ENCODE data around the gene ADAMTSL2. TPM values are rescaled to one million over a fixed set of nuclear protein-coding genes. Genes with fewer than 3 reads are reported as not detected.

The ADAMTSL2 gene
- total RNA-seq, 2 experiments from 2014 or later, result 0.29 to 0.34 TPM

DNA sequence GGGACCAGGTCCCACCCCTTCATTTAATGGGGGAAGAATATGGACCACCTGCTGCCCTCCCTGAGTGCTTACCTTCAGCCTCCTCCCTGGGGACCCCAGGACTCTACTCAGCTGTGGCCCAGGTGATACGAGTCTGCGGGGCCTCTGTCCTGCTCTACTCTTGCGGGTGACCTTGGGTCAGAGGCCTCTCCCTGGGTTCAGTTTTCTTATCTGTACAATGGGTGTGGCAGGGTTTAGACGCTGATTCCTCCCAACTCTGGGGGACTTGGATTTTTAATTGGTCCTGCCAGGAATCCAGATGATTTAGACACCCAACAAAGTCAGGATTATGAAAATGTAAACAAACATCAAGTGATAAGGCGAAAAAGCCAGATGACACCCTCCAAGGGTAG lies 49.7 kb downstream of the ADAMTSL2 start:
- Mint-ChIP-seq H3K9me3 (peaks cover 2% of the 10 kb centered on the region), H3K4me1 (no peaks in the 10 kb centered on the region), H3K27me3 (peaks cover 58% of the 10 kb centered on the region), H3K27ac (no peak overlapping the region), H3K4me3 (no peak overlapping the region), H3K36me3 (no peaks in the 10 kb centered on the region)
- DNase-seq, result no peak

DNA sequence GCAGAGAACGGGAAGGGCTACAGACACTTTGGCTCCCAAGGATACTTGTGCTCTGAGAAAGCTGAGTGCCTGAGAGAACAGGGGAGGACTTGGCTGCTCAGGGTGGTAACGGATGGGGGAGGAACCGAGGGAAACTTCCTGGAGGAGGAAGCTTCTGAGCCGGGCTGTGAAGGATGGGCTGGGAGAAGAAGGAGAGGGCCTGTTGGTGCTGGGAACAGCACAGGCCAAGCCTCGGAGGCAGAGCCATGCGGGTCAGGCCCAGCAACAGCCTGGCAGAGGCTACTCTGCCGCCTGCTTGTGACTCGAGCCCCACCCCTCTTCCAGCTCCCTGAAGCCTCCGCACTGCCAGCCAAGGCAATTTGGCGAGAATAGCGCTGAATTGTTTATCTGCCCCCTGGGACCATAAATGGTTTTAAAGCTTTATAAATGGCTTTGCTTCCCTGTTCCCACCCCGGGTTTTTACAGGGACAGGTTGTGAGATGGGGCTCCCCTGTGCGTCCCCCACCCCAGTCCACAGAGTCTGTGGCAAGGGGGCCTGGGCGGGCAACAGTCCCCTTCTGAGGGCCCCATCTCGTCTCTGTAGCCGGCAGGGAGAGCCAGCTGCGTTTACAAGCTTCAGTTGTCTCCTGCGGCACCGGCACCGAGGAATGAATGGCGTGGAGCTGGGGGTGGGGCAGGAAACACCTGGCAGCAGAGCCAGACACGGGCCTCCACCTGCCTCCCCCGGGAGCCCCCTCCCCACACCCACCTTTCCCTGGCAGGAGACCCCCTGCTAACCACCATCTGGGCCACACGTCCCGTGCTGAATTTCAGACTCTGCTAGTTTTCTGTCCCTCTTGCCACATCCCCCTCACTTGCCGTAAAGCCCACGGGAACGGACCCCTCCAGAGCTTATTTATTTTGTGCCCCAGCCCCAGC lies 50.3 kb downstream of the ADAMTSL2 start:
- Mint-ChIP-seq H3K27ac (no peak overlapping the region), H3K9me3 (peaks cover 2% of the 10 kb centered on the region), H3K4me1 (no peaks in the 10 kb centered on the region), H3K27me3 (peaks cover 54% of the 10 kb centered on the region), H3K36me3 (no peaks in the 10 kb centered on the region), H3K4me3 (no peak overlapping the region)
- DNase-seq, result no peak

- Mint-ChIP-seq H3K27me3 (peaks cover 46% of the 10 kb centered on the region), H3K4me1 (no peaks in the 10 kb centered on the region), H3K27ac (no peak overlapping the region), H3K36me3 (no peaks in the 10 kb centered on the region), H3K9me3 (peaks cover 2% of the 10 kb centered on the region), H3K4me3 (no peak overlapping the region)
- DNase-seq, result no peak
These were observed 51.2 kb downstream of the ADAMTSL2 start for GRCh38 chr9:133585481-133586351.

GRCh38 chr9:133587051-133587450 lies 52.5 kb downstream of the ADAMTSL2 start:
- peaks cover 39% of the 10 kb centered on the region for H3K27me3 Mint-ChIP-seq
- H3K4me1 Mint-ChIP-seq, result no peaks in the 10 kb centered on the region
- H3K9me3 Mint-ChIP-seq, result peaks cover 2% of the 10 kb centered on the region
- no peak overlapping the region for H3K27ac Mint-ChIP-seq
- DNase-seq, result no peak
- H3K4me3 Mint-ChIP-seq, result no peak overlapping the region
- H3K36me3 Mint-ChIP-seq, result no peaks in the 10 kb centered on the region

- Mint-ChIP-seq H3K9me3 (peaks cover 2% of the 10 kb centered on the region), H3K36me3 (no peaks in the 10 kb centered on the region), H3K4me1 (no peaks in the 10 kb centered on the region), H3K27ac (no peak overlapping the region), H3K4me3 (no peak overlapping the region), H3K27me3 (peaks cover 35% of the 10 kb centered on the region)
- DNase-seq, result no peak
These were observed 53.0 kb downstream of the ADAMTSL2 start for GRCh38 chr9:133587466-133587865.

GRCh38 chr9:133589454-133590227 lies 55.1 kb downstream of the ADAMTSL2 start:
- H3K27ac Mint-ChIP-seq, result no peak overlapping the region
- H3K27me3 Mint-ChIP-seq, result peaks cover 24% of the 10 kb centered on the region
- no peak overlapping the region for H3K4me3 Mint-ChIP-seq
- H3K4me1 Mint-ChIP-seq, result no peaks in the 10 kb centered on the region
- DNase-seq, result peak; percentile 49
- H3K9me3 Mint-ChIP-seq, result peaks cover 2% of the 10 kb centered on the region
- H3K36me3 Mint-ChIP-seq, result no peaks in the 10 kb centered on the region

DNA sequence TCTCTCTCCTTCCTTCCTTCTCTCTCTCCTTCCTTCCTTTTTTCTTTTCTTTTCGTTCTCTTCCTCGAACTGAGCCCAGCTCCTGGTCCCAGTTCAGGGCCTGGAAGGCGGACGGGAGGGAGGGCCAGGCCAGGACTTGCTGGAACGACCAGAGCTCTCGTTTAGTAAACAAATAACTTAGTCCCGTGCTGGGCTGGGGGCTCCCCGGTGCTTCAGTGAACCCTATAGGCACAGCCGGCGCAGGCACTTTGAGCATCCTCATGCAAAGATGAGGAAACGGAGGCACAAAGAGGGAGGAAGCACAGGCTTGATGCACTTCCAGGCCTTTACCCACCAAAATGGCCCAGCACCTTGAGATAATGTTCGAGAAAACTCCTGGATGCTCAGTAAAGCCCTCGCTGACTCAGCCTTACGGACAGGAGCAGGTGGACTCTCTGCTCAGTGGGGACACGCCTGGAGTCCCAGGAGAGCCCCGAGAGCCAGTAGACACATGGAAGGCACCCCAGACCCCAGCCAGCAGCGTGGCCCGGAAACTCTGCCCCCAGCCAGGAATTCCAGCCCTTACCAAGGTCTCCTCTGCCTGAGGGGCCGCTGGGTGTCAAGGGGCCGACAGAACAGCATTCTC lies 55.8 kb downstream of the ADAMTSL2 start:
- Mint-ChIP-seq H3K9me3 (peaks cover 2% of the 10 kb centered on the region), H3K27ac (no peak overlapping the region), H3K4me1 (no peaks in the 10 kb centered on the region), H3K36me3 (no peaks in the 10 kb centered on the region), H3K4me3 (no peak overlapping the region), H3K27me3 (peaks cover 18% of the 10 kb centered on the region)
- no peak for DNase-seq

DNA sequence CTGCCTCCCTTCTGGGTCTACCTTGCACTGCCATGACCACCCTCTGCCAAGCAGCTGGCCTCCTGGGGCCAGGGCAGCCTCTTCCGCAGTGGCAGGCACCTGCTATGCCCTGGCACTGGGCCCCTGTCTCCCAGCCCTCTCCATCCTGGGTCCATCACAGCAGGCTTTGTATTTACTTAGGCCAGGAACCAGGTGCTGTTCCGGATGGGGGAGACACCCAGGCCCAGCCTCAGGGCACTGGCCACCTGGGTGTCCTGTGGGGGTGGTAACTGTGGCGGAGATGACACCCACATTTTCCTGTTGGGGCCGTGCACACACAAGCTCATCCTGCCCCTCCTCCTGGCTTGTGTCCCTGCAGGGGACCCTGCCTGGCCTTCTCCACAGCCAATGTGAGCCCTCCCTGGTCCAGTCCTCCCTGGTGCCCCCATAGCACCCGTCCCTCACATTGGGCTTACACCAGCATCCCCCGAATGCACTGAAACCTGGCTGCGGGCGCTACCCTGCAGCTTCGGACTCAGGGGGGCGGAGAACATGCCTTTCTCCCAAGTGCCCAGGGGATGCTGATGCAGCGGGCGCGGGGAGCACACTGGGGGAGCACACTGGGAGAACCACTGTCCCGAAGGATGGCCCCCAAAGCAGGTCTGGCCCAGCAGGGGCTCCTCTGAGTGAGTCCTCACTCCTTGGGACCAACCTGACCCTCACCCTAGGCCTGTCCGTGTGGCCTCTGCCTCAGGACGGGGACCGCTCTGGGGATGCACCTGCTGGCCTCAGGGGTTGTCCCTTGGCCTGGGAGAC lies 56.8 kb downstream of the ADAMTSL2 start:
- no peak for DNase-seq
- peaks cover 9% of the 10 kb centered on the region for H3K27me3 Mint-ChIP-seq
- H3K4me1 Mint-ChIP-seq, result no peaks in the 10 kb centered on the region
- H3K4me3 Mint-ChIP-seq, result no peak overlapping the region
- no peak overlapping the region for H3K27ac Mint-ChIP-seq
- peaks cover 2% of the 10 kb centered on the region for H3K9me3 Mint-ChIP-seq
- H3K36me3 Mint-ChIP-seq, result no peaks in the 10 kb centered on the region

DNA sequence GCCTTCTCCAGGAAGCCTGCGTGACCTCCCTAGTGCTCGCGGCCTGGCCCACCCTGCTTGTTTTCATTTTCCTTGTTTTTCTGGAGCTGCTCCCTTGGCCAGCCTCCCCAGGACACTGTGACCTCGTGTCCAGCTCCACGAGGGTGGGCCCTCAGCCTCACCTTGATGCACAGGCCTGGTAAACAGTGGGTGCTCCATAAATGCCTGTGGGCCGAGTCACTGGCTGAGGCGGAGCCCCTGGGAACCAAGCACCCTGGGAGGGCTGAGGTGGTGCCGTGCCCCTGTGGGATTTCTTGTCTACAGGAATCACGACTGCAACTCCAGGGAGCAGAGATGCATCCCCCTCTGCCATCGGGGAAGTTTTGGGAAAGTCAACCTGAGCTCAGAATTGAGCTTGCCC lies 57.5 kb downstream of the ADAMTSL2 start:
- DNase-seq, result no peak
- H3K27me3 Mint-ChIP-seq, result peaks cover 4% of the 10 kb centered on the region
- no peak overlapping the region for H3K27ac Mint-ChIP-seq
- H3K4me3 Mint-ChIP-seq, result no peak overlapping the region
- H3K36me3 Mint-ChIP-seq, result no peaks in the 10 kb centered on the region
- no peaks in the 10 kb centered on the region for H3K4me1 Mint-ChIP-seq
- H3K9me3 Mint-ChIP-seq, result peaks cover 4% of the 10 kb centered on the region

- H3K36me3 Mint-ChIP-seq, result peaks cover 1% of the 10 kb centered on the region
- H3K27me3 Mint-ChIP-seq, result peaks cover 4% of the 10 kb centered on the region
- DNase-seq, result no peak
- H3K4me1 Mint-ChIP-seq, result no peaks in the 10 kb centered on the region
- no peak overlapping the region for H3K27ac Mint-ChIP-seq
- peaks cover 12% of the 10 kb centered on the region for H3K9me3 Mint-ChIP-seq
- no peak overlapping the region for H3K4me3 Mint-ChIP-seq
These were observed 58.4 kb downstream of the ADAMTSL2 start for GRCh38 chr9:133592731-133593409.

GRCh38 chr9:133593587-133594253 lies 59.2 kb downstream of the ADAMTSL2 start:
- no peaks in the 10 kb centered on the region for H3K4me1 Mint-ChIP-seq
- peaks cover 12% of the 10 kb centered on the region for H3K9me3 Mint-ChIP-seq
- H3K27ac Mint-ChIP-seq, result no peak overlapping the region
- no peak for DNase-seq
- H3K4me3 Mint-ChIP-seq, result no peak overlapping the region
- peaks cover 1% of the 10 kb centered on the region for H3K36me3 Mint-ChIP-seq
- H3K27me3 Mint-ChIP-seq, result peaks cover 4% of the 10 kb centered on the region

- Mint-ChIP-seq H3K36me3 (peaks cover 1% of the 10 kb centered on the region), H3K9me3 (peaks cover 12% of the 10 kb centered on the region), H3K27ac (no peak overlapping the region), H3K27me3 (peaks cover 4% of the 10 kb centered on the region), H3K4me3 (no peak overlapping the region), H3K4me1 (no peaks in the 10 kb centered on the region)
- DNase-seq, result no peak
These were observed 59.8 kb downstream of the ADAMTSL2 start for GRCh38 chr9:133594310-133594709.

DNA sequence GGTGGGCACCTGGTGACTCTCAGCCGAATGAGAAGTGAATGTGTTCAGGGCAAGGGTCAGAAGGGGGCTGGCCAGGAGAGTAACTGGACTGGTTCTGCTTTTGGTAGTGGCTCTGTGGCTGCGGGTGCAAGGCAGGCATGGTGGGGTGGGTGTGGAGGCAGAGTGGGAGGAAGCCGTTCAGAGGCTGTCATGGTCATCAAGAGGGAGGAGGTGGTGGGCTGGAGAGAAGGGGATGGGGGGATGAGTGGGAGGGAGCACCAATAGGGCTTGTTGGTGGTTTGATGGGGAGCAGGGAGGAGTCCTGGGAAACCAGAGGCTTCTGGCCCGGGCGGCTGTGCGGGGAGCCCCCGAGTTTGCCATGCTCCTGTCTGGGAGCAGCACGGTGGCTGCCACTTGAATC lies 61.4 kb downstream of the ADAMTSL2 start:
- Mint-ChIP-seq H3K27me3 (peaks cover 4% of the 10 kb centered on the region), H3K27ac (no peak overlapping the region), H3K4me1 (no peaks in the 10 kb centered on the region), H3K36me3 (peaks cover 1% of the 10 kb centered on the region), H3K4me3 (no peak overlapping the region), H3K9me3 (peaks cover 12% of the 10 kb centered on the region)
- DNase-seq, result no peak

Measured in activated naive CD8-positive, alpha-beta T cell treated with anti-CD3 and anti-CD28 coated beads for 36 hours (primary cell).